Stimulated activated naive CD8-positive, alpha-beta T cell treated with anti-CD3 and anti-CD28 coated beads, Interleukin-15, Interleukin-2, amounts not matched to agents 100 ng/mL and 50 ng/mL, for 24 hours (primary cell): ENCODE measurements around the gene PGLYRP2.

ENCODE experiments used
- H3K27ac Mint-ChIP-seq: one replicate; pipeline ENCODE4 v1.8.0; 2021; ENCODE audit warnings: mild to moderate bottlenecking, mixed read lengths
- H3K27me3 Mint-ChIP-seq: one replicate; pipeline ENCODE4 v1.8.0; 2021; ENCODE audit warnings: mixed read lengths
- H3K36me3 Mint-ChIP-seq: one replicate; pipeline ENCODE4 v1.8.0; 2021; ENCODE audit warnings: low read depth, mixed read lengths
- H3K4me1 Mint-ChIP-seq: one replicate; pipeline ENCODE4 v1.8.0; 2021; ENCODE audit warnings: low read depth, mixed read lengths
- H3K4me3 Mint-ChIP-seq: one replicate; pipeline ENCODE4 v1.8.0; 2021; ENCODE audit warnings: mild to moderate bottlenecking, mixed read lengths
- H3K9me3 Mint-ChIP-seq: one replicate; pipeline ENCODE4 v1.8.0; 2021; ENCODE audit warnings: mixed read lengths

Gene PGLYRP2

DNA sequence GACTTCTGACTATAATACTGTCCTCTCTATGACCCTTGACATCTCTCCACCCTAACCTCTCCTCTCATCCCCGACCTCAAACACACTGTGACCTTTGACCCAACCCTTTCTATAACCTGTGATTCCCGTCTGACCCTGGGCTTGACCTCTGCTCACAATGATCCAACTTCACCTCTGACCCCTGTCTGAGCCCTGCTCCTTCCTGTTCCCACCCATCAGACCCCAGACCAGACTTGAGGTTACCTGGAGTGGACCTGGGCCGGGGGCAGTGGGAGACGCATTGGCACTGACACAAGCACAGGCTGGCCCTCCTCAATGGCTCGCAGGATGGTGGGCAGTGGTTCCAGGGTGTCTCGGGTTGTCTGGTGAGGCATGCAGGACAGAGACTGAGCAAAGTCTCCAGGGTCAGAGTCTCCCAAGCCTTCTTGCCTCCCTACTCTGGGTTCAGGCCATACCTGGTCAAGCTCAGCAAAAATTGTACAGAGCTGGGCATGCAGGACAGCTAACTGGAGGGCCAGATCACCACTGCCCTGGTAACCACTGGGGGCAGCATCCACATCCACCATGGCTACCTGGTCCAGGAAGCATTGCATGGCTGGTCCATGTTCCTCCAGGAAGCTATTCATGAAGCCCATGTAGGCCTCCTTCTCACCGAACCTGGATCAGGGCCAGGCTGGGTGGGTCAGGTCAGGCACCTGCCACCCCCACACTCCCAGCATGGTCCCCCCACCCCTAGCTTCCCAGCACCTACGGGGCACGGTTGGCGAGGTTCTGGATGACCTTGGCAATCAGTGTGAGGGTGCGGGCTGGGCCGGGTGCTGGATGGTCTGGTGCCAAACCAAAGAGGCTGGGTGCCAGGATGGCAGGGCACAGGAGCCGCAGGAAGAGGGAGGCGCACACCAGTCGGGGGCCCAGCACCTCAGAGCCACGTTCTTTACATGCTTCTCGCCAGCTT, 25.1 kb downstream of the PGLYRP2 start:
- no peak overlapping the region for H3K4me3 Mint-ChIP-seq
- no peaks in the 10 kb centered on the region for H3K9me3 Mint-ChIP-seq
- peak overlapping the region; percentile 41 for H3K27ac Mint-ChIP-seq
- no peaks in the 10 kb centered on the region for H3K27me3 Mint-ChIP-seq
- peaks cover 14% of the 10 kb centered on the region for H3K4me1 Mint-ChIP-seq
- peaks cover 48% of the 10 kb centered on the region for H3K36me3 Mint-ChIP-seq

DNA sequence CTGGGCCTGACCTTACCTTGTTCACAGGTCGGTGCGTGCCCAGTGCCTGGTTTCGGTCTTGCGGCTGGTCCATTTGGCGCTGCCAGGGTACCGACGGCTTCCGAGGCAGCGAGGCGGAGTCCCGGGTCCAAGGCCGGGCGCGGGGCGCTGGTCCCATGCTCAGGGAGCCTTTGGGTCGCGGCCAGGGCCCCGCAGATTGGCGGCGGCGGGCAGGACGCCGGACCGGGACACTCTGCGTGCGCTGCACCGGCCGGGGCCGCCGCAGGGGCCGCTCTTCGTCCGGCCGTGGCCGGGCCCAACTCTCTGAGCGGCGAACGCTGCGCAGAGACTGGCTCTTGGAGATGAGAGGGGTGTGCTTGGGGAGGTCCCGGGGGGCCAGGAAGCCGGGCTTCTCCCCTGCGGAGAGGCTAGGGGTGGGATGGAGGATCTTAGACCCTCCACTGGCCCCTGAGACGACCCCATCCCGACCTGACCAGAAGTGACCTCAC, 26.2 kb downstream of the PGLYRP2 start:
- peaks cover 21% of the 10 kb centered on the region for H3K4me1 Mint-ChIP-seq
- no peak overlapping the region for H3K27ac Mint-ChIP-seq
- H3K9me3 Mint-ChIP-seq = no peaks in the 10 kb centered on the region
- no peak overlapping the region for H3K4me3 Mint-ChIP-seq
- H3K36me3 Mint-ChIP-seq = peaks cover 47% of the 10 kb centered on the region
- H3K27me3 Mint-ChIP-seq = no peaks in the 10 kb centered on the region

DNA sequence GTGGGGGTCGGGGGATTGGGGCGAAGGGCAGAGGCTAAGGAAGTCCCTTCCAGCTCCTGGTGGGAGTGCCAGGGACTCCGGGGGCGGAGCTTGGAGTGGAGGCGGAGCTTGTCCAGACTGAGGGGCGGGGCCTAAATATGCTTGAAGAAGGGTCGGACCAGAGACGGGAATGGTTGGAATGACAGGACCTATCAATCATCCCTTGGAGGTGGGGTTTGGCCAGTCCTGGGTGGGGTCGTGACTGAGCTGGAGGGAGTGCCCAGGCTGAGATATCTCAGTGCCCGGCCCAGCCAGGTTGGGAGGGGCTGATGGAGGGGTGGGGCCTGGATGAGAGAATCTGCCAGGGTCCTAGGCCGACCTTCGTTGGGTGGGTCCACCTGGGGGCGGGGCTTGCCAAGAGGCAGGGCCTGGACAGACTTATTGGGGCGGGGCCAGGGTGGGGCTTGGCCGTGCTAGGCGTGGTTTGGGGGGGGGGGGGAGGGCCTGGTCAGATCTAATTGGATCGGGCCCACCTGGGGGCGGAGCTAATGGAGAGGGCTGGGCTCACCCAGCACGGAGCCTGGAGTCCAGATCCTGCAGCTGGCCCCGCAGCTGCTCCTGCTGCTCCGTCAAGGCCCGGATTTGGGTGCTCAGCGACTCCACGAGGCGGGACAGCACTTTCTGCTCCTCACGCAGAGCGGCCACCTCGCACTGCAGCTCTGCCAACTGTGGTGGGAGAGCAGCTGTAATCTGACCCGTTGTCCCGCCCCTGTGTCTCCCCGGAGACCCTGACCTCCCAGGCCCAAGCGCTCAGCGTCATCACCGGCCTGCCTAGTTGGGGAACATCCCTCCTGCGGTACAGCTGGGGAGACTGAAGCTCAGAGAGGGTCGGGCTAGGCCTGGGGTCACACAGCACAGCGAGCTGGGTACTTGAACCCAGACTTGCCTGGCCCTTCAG, 26.9 kb downstream of the PGLYRP2 start:
- H3K36me3 Mint-ChIP-seq = peaks cover 43% of the 10 kb centered on the region
- H3K4me1 Mint-ChIP-seq = peaks cover 21% of the 10 kb centered on the region
- H3K27ac Mint-ChIP-seq = no peak overlapping the region
- H3K27me3 Mint-ChIP-seq = no peaks in the 10 kb centered on the region
- no peak overlapping the region for H3K4me3 Mint-ChIP-seq
- H3K9me3 Mint-ChIP-seq = no peaks in the 10 kb centered on the region

DNA sequence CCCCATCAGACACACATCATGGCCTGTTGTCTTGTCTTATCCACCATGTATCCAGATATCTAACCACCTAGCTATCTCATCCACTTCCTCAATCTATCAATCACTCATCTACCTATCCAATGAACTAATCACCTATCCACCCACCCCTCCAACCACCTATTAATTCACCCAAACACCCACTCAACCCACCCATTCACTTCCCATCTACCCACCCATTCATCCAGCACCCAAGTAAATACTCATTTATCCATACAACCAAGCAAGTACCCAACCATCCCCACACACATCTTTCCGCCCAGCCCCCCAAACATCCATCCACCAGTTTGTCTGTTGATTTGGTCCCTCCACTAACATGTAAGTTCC, 28.8 kb downstream of the PGLYRP2 start:
- no peaks in the 10 kb centered on the region for H3K9me3 Mint-ChIP-seq
- no peaks in the 10 kb centered on the region for H3K27me3 Mint-ChIP-seq
- H3K4me1 Mint-ChIP-seq = peaks cover 21% of the 10 kb centered on the region
- H3K36me3 Mint-ChIP-seq = peaks cover 35% of the 10 kb centered on the region
- H3K27ac Mint-ChIP-seq = peak overlapping the region; percentile 74
- H3K4me3 Mint-ChIP-seq = peak overlapping the region; percentile 71

DNA sequence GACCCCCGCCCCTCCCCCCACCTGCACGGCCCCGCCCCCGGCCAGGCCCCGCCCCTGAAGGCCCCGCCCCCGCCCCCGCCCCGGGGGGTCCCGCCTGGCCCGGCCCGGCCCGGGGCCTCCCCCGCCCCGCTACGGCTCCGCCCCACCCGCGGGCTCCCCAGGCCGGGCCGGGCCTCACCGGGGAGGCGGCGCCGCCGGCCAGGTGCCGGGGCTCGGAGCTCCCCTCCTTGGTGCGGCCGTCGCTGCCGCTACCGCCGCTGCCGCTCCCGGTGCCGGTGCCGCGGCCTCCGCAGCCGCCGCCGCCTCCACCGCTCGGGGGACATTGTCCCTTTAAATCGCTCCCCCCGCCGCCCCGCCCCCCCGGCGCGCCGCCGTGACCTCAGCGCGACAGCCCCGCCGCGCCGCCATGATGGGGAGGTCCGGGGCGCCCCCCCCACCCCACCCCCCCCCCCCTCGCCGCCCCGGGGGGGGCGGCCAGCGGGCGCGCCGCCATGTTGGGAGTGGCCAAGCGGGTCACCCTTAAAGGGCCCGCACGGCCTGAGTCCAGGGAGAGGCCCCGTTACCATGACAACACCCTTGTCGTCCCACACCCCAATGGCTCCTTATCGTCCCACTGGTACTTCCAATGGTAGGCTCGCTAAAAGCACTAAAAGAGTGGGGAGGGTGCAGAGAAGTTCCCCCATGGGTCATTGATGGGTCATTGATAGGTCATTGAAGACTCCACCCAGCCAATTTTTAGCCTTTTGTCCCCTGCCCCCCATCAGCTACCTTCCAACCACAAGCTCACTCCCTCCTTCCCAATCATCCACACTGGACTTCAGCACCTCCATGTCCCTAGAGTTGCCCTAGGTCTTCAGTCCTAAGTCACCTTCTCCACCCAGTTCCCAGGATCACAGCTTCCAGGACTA, 29.4 kb downstream of the PGLYRP2 start, which contains the start of gene WIZ:
Gene WIZ, minus strand, starts transcription at position 337 of the 908 bp plus-strand sequence. CDS start 1,649 bp downstream, outside the sequence.
- H3K27ac Mint-ChIP-seq = peak within 1 kb of the TSS; percentile 74
- H3K4me3 Mint-ChIP-seq = peak within 1 kb of the TSS; percentile 71
- peaks cover 21% of the 10 kb centered on the region for H3K4me1 Mint-ChIP-seq
- H3K9me3 Mint-ChIP-seq = no peaks in the 10 kb centered on the region
- peaks cover 29% of the 10 kb centered on the region for H3K36me3 Mint-ChIP-seq
- no peaks in the 10 kb centered on the region for H3K27me3 Mint-ChIP-seq

DNA sequence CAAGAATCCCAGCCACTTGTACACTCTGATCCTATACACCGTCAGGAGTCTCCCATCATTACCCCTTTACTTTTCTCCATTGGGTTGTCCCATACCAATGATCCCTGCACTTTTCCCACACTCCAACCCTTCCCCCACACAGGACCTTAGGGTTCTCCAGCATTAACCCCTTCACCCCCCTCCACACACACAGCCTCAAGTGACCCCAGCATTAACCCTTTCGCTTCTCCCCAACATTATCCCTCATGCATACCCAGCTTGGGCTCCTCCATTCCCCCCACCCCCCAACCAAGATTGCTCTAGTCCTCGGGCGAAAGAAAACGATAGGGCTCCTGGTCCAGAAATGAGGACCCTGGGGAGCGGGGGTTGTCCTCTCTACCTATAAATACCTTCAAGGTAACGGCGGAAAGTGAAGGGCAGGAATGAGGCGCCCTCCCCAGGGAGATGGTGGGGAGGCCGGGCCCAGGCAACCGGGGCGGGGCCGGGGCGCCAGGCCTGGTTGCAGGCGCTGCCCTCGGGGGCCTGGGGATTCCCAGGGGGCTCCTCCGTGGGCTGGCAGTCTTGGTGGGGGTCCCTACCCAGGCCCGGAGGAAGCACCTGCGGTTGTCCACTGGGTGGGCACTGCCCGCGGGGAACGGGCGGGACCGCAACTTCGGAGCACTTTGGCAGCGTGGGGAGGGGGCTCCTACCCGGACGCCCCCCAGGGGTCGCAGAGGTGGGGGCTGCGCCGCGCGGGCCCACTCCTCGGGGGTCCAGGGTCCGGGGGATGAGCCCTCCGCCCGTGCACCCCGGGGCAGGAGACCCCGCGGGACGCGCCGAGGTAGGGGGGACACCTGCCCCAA, 30.3 kb downstream of the PGLYRP2 start:
- Mint-ChIP-seq H3K4me3 (peak overlapping the region; percentile 42), H3K27me3 (no peaks in the 10 kb centered on the region), H3K4me1 (peaks cover 21% of the 10 kb centered on the region), H3K36me3 (peaks cover 21% of the 10 kb centered on the region), H3K27ac (no peak overlapping the region), H3K9me3 (no peaks in the 10 kb centered on the region)

DNA sequence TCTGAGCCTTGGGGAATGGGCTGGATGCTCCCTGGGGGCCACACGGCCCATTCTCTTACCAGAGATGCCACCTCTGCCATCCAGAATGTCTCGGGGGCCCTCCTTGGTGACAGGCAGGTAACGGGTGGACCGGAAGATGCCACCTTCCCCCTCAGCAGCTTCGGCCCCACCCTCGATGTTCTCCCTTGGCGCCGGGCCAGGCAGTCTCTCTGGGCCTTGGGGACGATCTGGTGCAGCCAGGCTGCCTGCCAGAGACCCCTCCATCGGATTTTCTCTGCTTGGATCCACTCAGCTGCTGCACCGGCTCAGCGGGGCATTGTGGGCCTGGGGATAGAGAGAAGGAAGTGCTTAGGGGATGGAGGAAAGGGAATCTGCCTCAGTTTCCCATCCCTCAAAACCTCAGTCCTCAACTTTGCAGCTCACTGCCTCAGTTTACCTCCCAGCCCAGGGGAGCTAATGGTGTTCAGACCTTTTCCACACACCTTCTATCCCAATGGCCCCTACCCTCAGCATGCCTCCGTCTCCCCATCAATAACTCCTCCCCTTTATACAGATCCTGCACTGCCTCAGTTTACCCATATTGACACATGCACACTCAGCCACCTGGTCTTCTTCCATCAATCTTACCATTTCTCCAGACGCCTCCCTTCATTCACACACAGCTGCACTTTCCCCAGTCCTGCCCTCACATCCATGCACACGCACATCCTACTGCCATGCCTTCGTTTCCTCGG, 31.1 kb downstream of the PGLYRP2 start:
- Mint-ChIP-seq H3K36me3 (peaks cover 14% of the 10 kb centered on the region), H3K4me1 (peaks cover 21% of the 10 kb centered on the region), H3K9me3 (no peaks in the 10 kb centered on the region), H3K27me3 (no peaks in the 10 kb centered on the region), H3K4me3 (peak overlapping the region; percentile 42), H3K27ac (no peak overlapping the region)

DNA sequence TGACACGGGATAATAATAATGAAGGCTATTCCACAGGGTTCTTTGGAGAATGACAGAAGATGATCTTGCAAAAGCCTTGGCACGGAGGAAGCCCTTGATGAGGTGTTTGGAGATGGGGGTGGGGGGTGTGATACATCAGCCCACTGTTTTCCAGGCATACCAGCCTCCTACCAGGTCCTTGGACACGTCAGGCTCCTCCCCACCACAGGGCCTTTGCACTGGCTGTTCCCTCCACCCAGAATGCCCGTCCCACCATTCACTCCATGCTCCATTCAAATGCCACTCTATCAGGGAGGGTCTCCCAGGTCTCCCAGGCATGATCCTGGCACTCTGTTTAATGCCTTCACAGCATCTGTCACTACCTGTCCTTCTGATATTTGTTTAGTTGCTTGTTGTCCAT, 32.2 kb downstream of the PGLYRP2 start:
- H3K27ac Mint-ChIP-seq = no peak overlapping the region
- no peaks in the 10 kb centered on the region for H3K9me3 Mint-ChIP-seq
- H3K27me3 Mint-ChIP-seq = no peaks in the 10 kb centered on the region
- peaks cover 21% of the 10 kb centered on the region for H3K4me1 Mint-ChIP-seq
- H3K4me3 Mint-ChIP-seq = no peak overlapping the region
- peaks cover 9% of the 10 kb centered on the region for H3K36me3 Mint-ChIP-seq

DNA sequence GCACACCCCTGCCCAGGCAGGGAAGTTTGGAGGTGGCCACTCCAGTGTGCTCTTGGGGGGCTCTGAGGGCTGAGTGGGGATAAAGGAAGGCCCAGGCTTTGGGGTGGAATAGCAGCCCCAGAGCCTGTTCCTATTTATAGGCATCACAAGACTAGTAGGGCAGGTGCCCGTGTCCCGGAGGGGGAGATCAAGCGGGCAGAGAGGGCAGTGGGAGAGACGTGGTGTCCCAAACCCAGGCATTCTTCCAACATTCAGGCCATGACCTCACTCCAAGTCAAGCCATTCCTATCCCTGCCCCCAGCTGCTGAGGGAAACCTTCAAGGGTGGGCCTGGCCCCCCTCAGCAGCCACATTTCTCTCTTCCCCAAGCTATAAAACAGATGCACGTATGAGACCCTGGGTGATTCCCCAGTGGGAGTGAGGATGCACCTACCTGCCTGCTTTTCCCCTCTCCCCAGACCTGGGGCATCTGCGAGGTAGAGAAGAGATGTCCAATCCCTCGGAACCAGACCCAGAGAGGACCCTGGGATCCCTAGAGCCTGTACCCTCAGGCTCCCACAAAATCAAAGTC, 33.4 kb downstream of the PGLYRP2 start:
- no peaks in the 10 kb centered on the region for H3K9me3 Mint-ChIP-seq
- no peak overlapping the region for H3K4me3 Mint-ChIP-seq
- H3K27me3 Mint-ChIP-seq = no peaks in the 10 kb centered on the region
- peaks cover 17% of the 10 kb centered on the region for H3K4me1 Mint-ChIP-seq
- no peaks in the 10 kb centered on the region for H3K36me3 Mint-ChIP-seq
- H3K27ac Mint-ChIP-seq = no peak overlapping the region

DNA sequence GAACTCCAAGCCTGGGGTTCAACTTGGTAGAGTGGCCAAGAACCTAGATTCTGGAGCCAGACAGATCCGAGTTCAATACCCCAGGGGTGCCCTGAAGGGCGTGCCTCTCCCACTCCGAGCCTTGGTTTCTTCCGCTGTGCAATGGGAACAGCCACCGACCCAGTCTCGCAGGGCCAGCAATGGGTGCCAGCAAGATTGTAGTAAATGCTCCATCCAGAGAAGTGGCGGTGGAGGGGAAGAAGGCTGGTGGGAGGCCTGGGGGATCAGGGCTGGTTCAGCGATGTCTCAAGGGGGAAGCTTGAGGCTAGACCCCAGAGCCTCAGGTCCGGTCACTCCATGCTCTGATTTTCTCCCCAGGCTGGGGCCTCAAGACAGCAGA, 34.1 kb downstream of the PGLYRP2 start:
- Mint-ChIP-seq H3K9me3 (no peaks in the 10 kb centered on the region), H3K27ac (no peak overlapping the region), H3K27me3 (no peaks in the 10 kb centered on the region), H3K4me3 (no peak overlapping the region), H3K4me1 (peaks cover 10% of the 10 kb centered on the region), H3K36me3 (no peaks in the 10 kb centered on the region)

DNA sequence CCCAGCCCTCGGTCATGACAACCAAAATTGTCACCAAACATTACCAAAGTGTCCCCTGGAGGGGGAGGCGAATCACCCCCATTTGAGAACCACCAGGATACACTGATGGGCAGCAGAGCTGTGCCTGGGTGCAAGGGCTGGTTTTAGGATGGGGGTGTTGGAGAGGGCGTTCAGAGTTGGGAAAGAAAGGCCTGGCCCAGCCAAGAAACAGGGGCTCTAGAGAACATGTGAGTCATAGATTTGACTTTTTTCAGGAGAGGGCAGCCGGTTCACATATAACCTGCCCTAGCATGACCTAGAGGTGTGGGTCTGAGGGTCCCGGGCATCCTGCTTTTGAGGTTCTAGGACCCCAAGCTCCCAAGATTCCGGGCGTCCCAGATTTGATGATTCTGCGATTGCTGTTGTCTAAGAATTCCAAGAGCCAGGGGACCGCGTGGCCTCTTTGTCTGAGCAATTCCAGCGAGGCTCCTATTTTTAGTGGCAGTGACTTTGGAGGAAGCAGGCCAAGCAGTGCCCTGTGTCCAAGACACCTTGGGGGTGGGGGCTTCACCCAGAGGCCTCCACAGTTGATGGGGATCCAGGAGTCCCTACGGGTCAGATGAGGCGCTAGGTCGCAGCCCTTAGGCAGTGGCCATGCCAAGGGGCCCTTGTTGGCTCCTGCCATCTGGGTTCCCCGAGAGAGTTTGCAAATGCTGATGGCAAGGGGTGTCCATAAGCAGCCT, 34.6 kb downstream of the PGLYRP2 start:
- H3K4me3 Mint-ChIP-seq = no peak overlapping the region
- no peaks in the 10 kb centered on the region for H3K9me3 Mint-ChIP-seq
- no peak overlapping the region for H3K27ac Mint-ChIP-seq
- H3K27me3 Mint-ChIP-seq = no peaks in the 10 kb centered on the region
- H3K36me3 Mint-ChIP-seq = no peaks in the 10 kb centered on the region
- H3K4me1 Mint-ChIP-seq = peaks cover 7% of the 10 kb centered on the region

DNA sequence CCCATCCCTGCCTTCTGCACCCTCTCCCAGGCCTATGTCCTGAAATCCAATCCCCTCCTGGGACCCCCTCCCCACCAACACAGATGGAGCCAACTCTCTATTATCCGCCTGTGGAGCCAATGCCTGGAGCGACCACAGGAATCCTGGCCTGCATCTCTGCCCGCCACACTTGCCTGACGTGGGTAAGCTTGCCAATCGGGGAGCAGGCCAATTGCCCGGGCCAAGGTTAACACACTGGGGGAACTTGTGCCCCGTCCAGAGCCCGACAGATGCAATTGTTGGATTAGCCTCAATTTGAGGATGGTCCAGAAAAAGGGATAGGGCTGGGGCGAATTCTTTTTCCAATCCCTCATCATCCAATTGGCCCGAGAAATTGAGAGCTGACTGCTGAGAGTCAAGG, 35.5 kb downstream of the PGLYRP2 start:
- no peak overlapping the region for H3K4me3 Mint-ChIP-seq

More for the DNA sequence above, 35.5 kb downstream of the PGLYRP2 start:
- Mint-ChIP-seq H3K27ac (no peak overlapping the region), H3K9me3 (no peaks in the 10 kb centered on the region), H3K4me1 (peaks cover 5% of the 10 kb centered on the region), H3K27me3 (no peaks in the 10 kb centered on the region), H3K36me3 (no peaks in the 10 kb centered on the region)
